Kidney (tissue), 14 donors: ENCODE measurements around the gene NCS1. TPM values are rescaled to one million over a fixed set of nuclear protein-coding genes. Genes with fewer than 3 reads are reported as not detected.

Experiments
- DNase-seq, 5 donors: peaks; one replicate each; pipeline ENCODE4 v3.0.0-alpha.2; 2013 to 2020
- FAIRE-seq: peaks from 2 replicates; lab custom pipeline; 2012; peaks lifted over from hg19 to GRCh38; lab: Jason Lieb, UNC
- H3K27ac ChIP-seq, 2 donors: one replicate each; pipeline ENCODE4 v1.7.0; 2013; ENCODE audit warnings: low read depth in 2 of 2, low read length in 2 of 2, inconsistent platforms in 1 of 2
- H3K27me3 ChIP-seq: one replicate; pipeline ENCODE4 v1.7.1; 2013; ENCODE audit warnings: low read length, inconsistent platforms; ENCODE audit not compliant: control insufficient read depth, insufficient read depth
- H3K36me3 ChIP-seq, 3 donors: one replicate each; pipeline versions ENCODE4 v1.7.0 to v1.7.1; 2013; ENCODE audit warnings: low read length in 3 of 3, control low read depth in 1 of 3, inconsistent platforms in 1 of 3; ENCODE audit not compliant: insufficient read depth in 3 of 3, control insufficient read depth in 2 of 3
- H3K4me1 ChIP-seq, 3 donors: one replicate each; pipeline versions ENCODE4 v1.7.0 to v1.7.1; 2013; ENCODE audit warnings: low read length in 3 of 3, inconsistent platforms in 1 of 3, low read depth in 1 of 3; ENCODE audit not compliant: control insufficient read depth in 2 of 3, insufficient read depth in 2 of 3
- H3K4me3 ChIP-seq, 3 donors: one replicate each; pipeline versions ENCODE4 v1.7.0 to v1.8.1; 2013; ENCODE audit warnings: low read length in 3 of 3, control low read depth in 1 of 3, inconsistent platforms in 1 of 3
- H3K9ac ChIP-seq, 3 donors: one replicate each; pipeline versions ENCODE4 v1.7.0 to v1.7.1; 2013; ENCODE audit warnings: low read length in 3 of 3, control low read depth in 1 of 3, inconsistent platforms in 1 of 3
- H3K9me3 ChIP-seq, 3 donors: one replicate each; pipeline versions ENCODE4 v1.7.0 to v1.7.1; 2013; ENCODE audit warnings: low read length in 3 of 3, control low read depth in 1 of 3, inconsistent platforms in 1 of 3; ENCODE audit not compliant: control insufficient read depth in 2 of 3, insufficient read depth in 1 of 3
- CTCF ChIP-seq: IDR thresholded peaks from 3 replicates; pipeline ENCODE4 v1.5.1; 2012; ENCODE audit warnings: mild to moderate bottlenecking, moderate library complexity, borderline replicate concordance; ENCODE audit not compliant: insufficient read depth; ENCODE audit errors: extremely low read depth
- intact Hi-C: fragments of 100-400 bp; cut with DNase I; formaldehyde crosslinking; loops from one replicate; pipeline ENCODE4 v1.11.1; 2022
- polyA plus RNA-seq: library from polyadenylated mRNA; stranded (reverse); fragments of 350-450 nt; fragmentation: Illumina TruSeq; extraction: RNeasy Lipid Tissue Mini Kit (QIAGEN cat#74804); gene quantifications from one replicate; pipeline ENCODE4 v1.2.3, GENCODE V29; 2014; ENCODE audit warnings: low read depth, low replicate concordance; ENCODE audit not compliant: insufficient read depth
- total RNA-seq: library from RNA; stranded (reverse); fragmentation: NEBNext Ultra II Directional; extraction: Animal tissue kit (Norgen Biotek cat#: 25700); gene quantifications from one replicate; pipeline ENCODE4 v1.2.1, GENCODE V29; 2021
- donor health status: control.
- donor health status: control.
- donor health status: control.
- donor health status: control.
- donor health status: control.
- donor health status: DM: yes; HTN: yes; CAD: no.
- donor health status: Normal renal cell carcinoma (clear cell type).

The NCS1 gene
- total and polyA plus RNA-seq, 2 donors from 2014 or later: 27.7 to 37.4 TPM

- Histone ChIP-seq H3K36me3 (no peaks in the 10 kb centered on the region), H3K4me3 (no peak overlapping the region), H3K27ac (peak overlapping the region; percentile 47 to 85), H3K9ac (no peak overlapping the region), H3K4me1 (peaks cover 0 to 26% (median 19%) of the 10 kb centered on the region in 3 donors), H3K27me3 (no peaks in the 10 kb centered on the region), H3K9me3 (no peaks in the 10 kb centered on the region)
- no peak for TF ChIP-seq CTCF
- DNase-seq (peak in 2 of 5 donors; percentile 60 to 92), FAIRE-seq (no peak)
- intact Hi-C loops: no loop called here
Measured at GRCh38 chr9:130181678-130182380, 9.6 kb downstream of the NCS1 start.

GRCh38 chr9:130182381-130182909, 10.2 kb downstream of the NCS1 start:
- Histone ChIP-seq H3K9ac (no peak overlapping the region), H3K4me3 (no peak overlapping the region), H3K36me3 (no peaks in the 10 kb centered on the region), H3K27ac (peak overlapping the region; percentile 84 to 85), H3K4me1 (peaks cover 0 to 31% (median 22%) of the 10 kb centered on the region in 3 donors), H3K27me3 (no peaks in the 10 kb centered on the region), H3K9me3 (no peaks in the 10 kb centered on the region)
- intact Hi-C loops: no loop called here
- no peak for TF ChIP-seq CTCF
- DNase-seq: peak in 1 of 5 donors; percentile 46
- no peak for FAIRE-seq

- FAIRE-seq (no peak), DNase-seq (peak; percentile 83 to 93 (median 89))
- Histone ChIP-seq H3K4me3 (peak overlapping the region in 2 of 3 donors; percentile 24 to 41), H3K9me3 (no peaks in the 10 kb centered on the region), H3K4me1 (peaks cover 0 to 33% (median 30%) of the 10 kb centered on the region in 3 donors), H3K27me3 (no peaks in the 10 kb centered on the region), H3K9ac (peak overlapping the region in 2 of 3 donors; percentile 29 to 67), H3K27ac (peak overlapping the region; percentile 84 to 85), H3K36me3 (no peaks in the 10 kb centered on the region)
- TF ChIP-seq CTCF: no peak
- intact Hi-C loops: no loop called here
Measured at GRCh38 chr9:130183133-130183762, 11.0 kb downstream of the NCS1 start.
